ENCODE results near the gene HIC1. TPM values are rescaled to one million over a fixed set of nuclear protein-coding genes. Genes with fewer than 3 reads are reported as not detected.

Gene HIC1
- total and polyA plus RNA-seq, 2 of the 4 experiments (the other 2 are of a cell fraction): 10.4 to 23.0 TPM

DNA sequence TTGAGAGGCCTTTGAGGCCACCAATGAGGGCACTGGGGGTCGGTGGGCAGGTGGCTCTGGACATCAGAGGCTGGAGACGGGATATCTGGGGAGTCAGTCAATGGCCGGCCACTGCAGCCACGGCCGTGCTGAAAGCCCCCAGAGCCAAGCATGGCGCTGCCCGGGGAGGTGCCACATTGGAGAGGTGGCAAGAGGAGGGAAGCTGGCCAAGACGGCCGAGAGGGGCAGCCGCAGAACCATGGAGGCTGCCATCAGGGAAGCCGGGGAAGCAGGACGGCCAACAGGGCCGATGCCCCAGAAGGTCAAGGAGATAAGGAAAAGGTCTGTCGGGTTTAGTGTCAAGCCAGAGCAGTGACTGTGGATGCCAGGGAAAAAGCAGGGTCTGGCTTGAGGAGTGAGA lies 39.6 kb upstream of the HIC1 start:
- no peak overlapping the region for H3K4me3 ChIP-seq (ENCODE audit: insufficient read depth, low read depth, low read length)

More for the DNA sequence above, 39.6 kb upstream of the HIC1 start:
- no peak for TF ChIP-seq SMC3 (IDR thresholded peaks at IDR 0.05; ENCODE audit: low read depth, low read length)
- no peak for TF ChIP-seq POLR2A (IDR thresholded peaks at IDR 0.05; ENCODE audit: low read depth, low read length)
- no peak for TF ChIP-seq MXI1 (IDR thresholded peaks at IDR 0.05; ENCODE audit: borderline replicate concordance, low read depth, low read length)
- TF ChIP-seq MAZ (IDR thresholded peaks at IDR 0.05; ENCODE audit: borderline replicate concordance, low read depth, low read length): no peak
- TF ChIP-seq BHLHE40 (IDR thresholded peaks at IDR 0.05; ENCODE audit: low read depth, low read length): no peak
- WGBS, 2 experiments (ENCODE audit: extremely low coverage in 2 of 2, insufficient read length in 1 of 2): 59% methylated on average over 12 of the region's 14 CpGs; no CpG with 5 or more reads in 1 of the 2 experiments
- H2BK20ac ChIP-seq (ENCODE audit: low read depth, low read length): no peak overlapping the region
- no peak overlapping the region for H2BK120ac ChIP-seq (ENCODE audit: low read depth, low read length)
- no peak overlapping the region for H3K18ac ChIP-seq (ENCODE audit: low read depth, low read length)
- H3K9ac ChIP-seq (ENCODE audit: low read depth, low read length): no peak overlapping the region
- H2AK9ac ChIP-seq (replicated peaks; ENCODE audit: low read depth, low read length, poor library complexity): peak overlapping the region; percentile 15
- ATAC-seq (ENCODE audit: low read depth) (no peak), DNase-seq (no peak)
- ChIA-PET POLR2A (ENCODE audit: unreplicated experiment) (no interaction called here), CTCF (no interaction called here)
- H4K8ac ChIP-seq (ENCODE audit: low read depth in 2 of 2, low read length in 2 of 2): no peak overlapping the region
- H2BK5ac ChIP-seq (ENCODE audit: low read depth, low read length, poor library complexity, severe bottlenecking): no peak overlapping the region
- H3K36me3 ChIP-seq (ENCODE audit: control insufficient read depth, insufficient read depth, low read length): no peaks in the 10 kb centered on the region
- peak overlapping the region; percentile 32 for H2AFZ ChIP-seq (replicated peaks; ENCODE audit: low read length, poor library complexity)
- H4K20me1 ChIP-seq (ENCODE audit: insufficient read depth, low read length): no peaks in the 10 kb centered on the region; the same call in 1 of the 2 replicates
- no peak overlapping the region for H3K14ac ChIP-seq (replicated peaks; ENCODE audit: low read depth, low read length)
- intact Hi-C loops (cut with micrococcal nuclease): no loop called here
- no peak overlapping the region for H4K91ac ChIP-seq (ENCODE audit: insufficient read depth, low read depth, low read length)
- H3K9me1 ChIP-seq (ENCODE audit: insufficient read depth, low read length): no peaks in the 10 kb centered on the region
- no TSS peak for BruUV-seq (replicated peaks)
- no peak overlapping the region for H4K5ac ChIP-seq (ENCODE audit: low read depth, low read length)
- peaks cover 2% of the 10 kb centered on the region; the same call in 1 of the 2 replicates for H3K9me3 ChIP-seq (ENCODE audit: control insufficient read depth, insufficient read depth, low read length)
- no peak overlapping the region for H3K27ac ChIP-seq (ENCODE audit: insufficient read depth, low read length)
- in situ Hi-C loops (cut with MboI; ENCODE audit: low sequenced_read_pairs): no loop called here
- H2BK15ac ChIP-seq (ENCODE audit: low read depth, low read length): no peak overlapping the region
- dilution Hi-C loops (cut with HindIII; ENCODE audit: low sequenced_read_pairs, unreplicated experiment): no loop called here
- H3K27me3 ChIP-seq (ENCODE audit: control insufficient read depth, insufficient read depth, low read length): peaks cover 59% of the 10 kb centered on the region
- H3K4ac ChIP-seq (ENCODE audit: low read depth, low read length): no peak overlapping the region
- no peak overlapping the region for H3K23ac ChIP-seq (ENCODE audit: low read depth, low read length)
- H3K4me1 ChIP-seq (ENCODE audit: control insufficient read depth, insufficient read depth, low read length): peaks cover 8% of the 10 kb centered on the region; the same call in 1 of the 2 replicates
- H3K56ac ChIP-seq (ENCODE audit: extremely low read depth, insufficient read depth, low read length): no peak overlapping the region
- no peak overlapping the region for H3K4me2 ChIP-seq (ENCODE audit: low read depth, low read length)
- H3K79me1 ChIP-seq (ENCODE audit: low read depth in 1 of 2, low read length in 2 of 2): no peaks in the 10 kb centered on the region
- no peak overlapping the region for H2AK5ac ChIP-seq (ENCODE audit: low read depth, low read length)
